SK-N-SH (cell line): ENCODE results near the gene CRIP2. TPM values are rescaled to one million over a fixed set of nuclear protein-coding genes. Genes with fewer than 3 reads are reported as not detected.
A peak's percentile ranks its signal among the peaks of the same experiment; 100 is the strongest.

ENCODE experiments used
- CTCF ChIA-PET: fragments of 300-600, 350-600 bp; formaldehyde crosslinking; extraction: SDS; loops from one replicate; lab custom pipeline; 2021; lab: Yijun Ruan, JAX
- POLR2A ChIA-PET: fragments of 350-600 bp; sonication (Branson Sonifier 250); formaldehyde crosslinking; extraction: SDS; loops from one replicate; lab custom pipeline; 2020; ENCODE audit warnings: antibody characterized with exemption, inconsistent platforms; lab: Yijun Ruan, JAX
- DNase-seq: peaks from one replicate; pipeline ENCODE4 v3.0.0; 2012
- H2AFZ ChIP-seq: fragments of 200-600 bp; sonication (generic); 2 replicates; pipeline ENCODE4 v1.8.1; 2016; ENCODE audit warnings: antibody characterized with exemption, mild to moderate bottlenecking, low read depth
- H3F3A ChIP-seq: fragments of 200-600 bp; sonication (generic); replicated peaks from 2 replicates; pipeline ENCODE3; 2016; ENCODE audit warnings: antibody characterized with exemption, mild to moderate bottlenecking; ENCODE audit not compliant: insufficient read depth
- H3K27ac ChIP-seq, 2 experiments: fragments of 200-500 bp in 1 of 2; fragments of 200-600 bp in 1 of 2; sonication (Bioruptor generic) in 1 of 2; sonication (generic), shearing (Covaris generic) in 1 of 2; 2 replicates each; pipeline versions ENCODE4 v1.5.1 to v1.6.1; 2014 to 2016; ENCODE audit warnings: low read depth in 2 of 2, inconsistent platforms in 1 of 2, low read length in 1 of 2, mild to moderate bottlenecking in 1 of 2, mixed read lengths in 1 of 2
- H3K27me3 ChIP-seq: fragments of 200-600 bp; sonication (generic), shearing (Covaris generic); 2 replicates; pipeline ENCODE4 v1.6.1; 2016; ENCODE audit warnings: mixed run types; ENCODE audit not compliant: insufficient read depth
- H3K36me3 ChIP-seq, 2 experiments: fragments of 200-500 bp in 1 of 2; fragments of 200-600 bp in 1 of 2; sonication (Bioruptor generic) in 1 of 2; sonication (generic) in 1 of 2; replicated peaks in 1 of 2; 2 replicates each; pipeline versions ENCODE3 to v1.5.1; 2014 to 2016; ENCODE audit warnings: low read length in 1 of 2, mild to moderate bottlenecking in 1 of 2; ENCODE audit not compliant: insufficient read depth in 2 of 2, control insufficient read depth in 1 of 2
- H3K4me1 ChIP-seq, 2 experiments: fragments of 200-500 bp in 1 of 2; fragments of 200-600 bp in 1 of 2; sonication (Bioruptor generic) in 1 of 2; sonication (generic), shearing (Covaris generic) in 1 of 2; 2 replicates each; pipeline versions ENCODE4 v1.5.1 to v1.6.1; 2014 to 2016; ENCODE audit warnings: low read depth in 1 of 2, low read length in 1 of 2, mixed run types in 1 of 2; ENCODE audit not compliant: insufficient read depth in 2 of 2, control insufficient read depth in 1 of 2
- H3K4me2 ChIP-seq: fragments of 200-600 bp; sonication (generic), shearing (Covaris generic); 2 replicates; pipeline ENCODE4 v1.6.1; 2017; ENCODE audit warnings: mixed run types
- H3K4me3 ChIP-seq, 2 experiments: fragments of 200-500 bp in 1 of 2; fragments of 200-600 bp in 1 of 2; sonication (Bioruptor generic) in 1 of 2; sonication (generic), shearing (Covaris generic) in 1 of 2; 2 replicates each; pipeline versions ENCODE4 v1.5.1 to v1.8.1; 2014 to 2016; ENCODE audit warnings: low read depth in 2 of 2, inconsistent platforms in 1 of 2, low read length in 1 of 2, mild to moderate bottlenecking in 1 of 2, mixed read lengths in 1 of 2, moderate library complexity in 1 of 2
- H3K79me2 ChIP-seq: fragments of 200-600 bp; sonication (generic); 2 replicates; pipeline ENCODE4 v1.8.1; 2017; ENCODE audit warnings: mild to moderate bottlenecking; ENCODE audit not compliant: insufficient read depth
- H3K9ac ChIP-seq: fragments of 200-600 bp; sonication (generic); 2 replicates; pipeline ENCODE4 v1.6.1; 2017; ENCODE audit warnings: mixed run types
- H3K9me2 ChIP-seq: fragments of 200-600 bp; sonication (generic); 2 replicates; pipeline ENCODE4 v1.6.1; 2017; ENCODE audit warnings: mixed run types
- H3K9me3 ChIP-seq: fragments of 200-600 bp; sonication (generic); 2 replicates; pipeline ENCODE4 v1.6.1; 2017; ENCODE audit warnings: mixed run types, mild to moderate bottlenecking, moderate library complexity
- H4K20me1 ChIP-seq: fragments of 200-600 bp; sonication (generic); 2 replicates; pipeline ENCODE4 v1.6.1; 2017; ENCODE audit warnings: mild to moderate bottlenecking, mixed run types; ENCODE audit not compliant: insufficient read depth
- CHD2 ChIP-seq: fragments of 150-350 bp; IDR thresholded peaks from 2 replicates; pipeline ENCODE4 v1.6.1; 2018; ENCODE audit warnings: low read length; ENCODE audit not compliant: partially characterized antibody
- ELF1 ChIP-seq: IDR thresholded peaks from 2 replicates; pipeline ENCODE4 v1.4.0; 2012
- EZH2phosphoT487 ChIP-seq: fragments of 200-600 bp; sonication (generic); IDR thresholded peaks from 2 replicates; pipeline ENCODE4 v1.6.1; 2017; ENCODE audit warnings: low read depth, mixed run types, mild to moderate bottlenecking, antibody characterized with exemption, moderate library complexity, borderline replicate concordance
- FOSL2 ChIP-seq: IDR thresholded peaks from 2 replicates; pipeline ENCODE4 v1.4.0; 2012; ENCODE audit warnings: low read depth, mild to moderate bottlenecking, moderate library complexity, borderline replicate concordance
- FOXJ3 ChIP-seq: sonication (generic); formaldehyde crosslinking; IDR thresholded peaks from 2 replicates; pipeline ENCODE4 v1.5.1; 2020; ENCODE audit warnings: mild to moderate bottlenecking, missing genetic modification reagents
- GABPA ChIP-seq: IDR thresholded peaks from 2 replicates; pipeline ENCODE4 v1.4.0; 2012; ENCODE audit warnings: low read depth, mild to moderate bottlenecking
- MEF2A ChIP-seq: IDR thresholded peaks from 2 replicates; pipeline ENCODE4 v1.4.0; 2012; ENCODE audit warnings: low read depth, borderline replicate concordance
- MXI1 ChIP-seq: IDR thresholded peaks from 2 replicates; pipeline ENCODE4 v1.6.1; 2012; ENCODE audit warnings: mild to moderate bottlenecking, low read depth, low read length, improper control_type of control experiment
- NRF1 ChIP-seq: IDR thresholded peaks from 2 replicates; pipeline ENCODE4 v1.6.1; 2012; ENCODE audit warnings: low read depth, mild to moderate bottlenecking, low read length
- POLR2AphosphoS5 ChIP-seq: IDR thresholded peaks from 2 replicates; pipeline ENCODE4 v1.6.1; 2012; ENCODE audit warnings: low read depth, low read length
- RCOR1 ChIP-seq: fragments of 150-350 bp; IDR thresholded peaks from 2 replicates; pipeline ENCODE4 v1.6.1; 2017; ENCODE audit warnings: antibody characterized with exemption, low read length
- REST ChIP-seq: IDR thresholded peaks from 2 replicates; pipeline ENCODE4 v1.6.1; 2012; ENCODE audit warnings: mild to moderate bottlenecking, low read depth, low read length, moderate library complexity
- RFX5 ChIP-seq: IDR thresholded peaks from 2 replicates; pipeline ENCODE4 v1.6.1; 2012; ENCODE audit warnings: mild to moderate bottlenecking, improper control_type of control experiment, low read length
- RXRA ChIP-seq: IDR thresholded peaks from 2 replicates; pipeline ENCODE4 v1.4.0; 2012; ENCODE audit warnings: low read depth, mild to moderate bottlenecking, borderline replicate concordance
- SIN3A ChIP-seq: IDR thresholded peaks from 2 replicates; pipeline ENCODE4 v1.6.1; 2012; ENCODE audit warnings: low read depth, mild to moderate bottlenecking, low read length, moderate library complexity, borderline replicate concordance
- SMC3 ChIP-seq: IDR thresholded peaks from 2 replicates; pipeline ENCODE4 v1.6.1; 2012; ENCODE audit warnings: low read depth, low read length, improper control_type of control experiment
- TAF1 ChIP-seq: IDR thresholded peaks from 2 replicates; pipeline ENCODE4 v1.6.1; 2012; ENCODE audit warnings: low read depth, mild to moderate bottlenecking, low read length, moderate library complexity, borderline replicate concordance
- TCF12 ChIP-seq: IDR thresholded peaks from 2 replicates; pipeline ENCODE4 v1.4.0; 2012
- USF2 ChIP-seq: fragments of 150-350 bp; IDR thresholded peaks from 2 replicates; pipeline ENCODE4 v1.6.1; 2017; ENCODE audit warnings: antibody characterized with exemption, low read length, low read depth, borderline replicate concordance
- YY1 ChIP-seq: IDR thresholded peaks from 2 replicates; pipeline ENCODE4 v1.4.0; 2012; ENCODE audit warnings: low read depth, mild to moderate bottlenecking
- WGBS: methylation state at CpG from one replicate; pipeline ENCODE4 v1.1.6; 2017; ENCODE audit warnings: low lambda C conversion rate; 5-methylcytosine and 5-hydroxymethylcytosine counted together
- polyA plus RNA-seq, 3 experiments: library from polyadenylated mRNA; depleted of rRNA; stranded (reverse); fragments of >200 nt; gene quantifications; 2 replicates each; pipeline ENCODE4 v1.2.3, GENCODE V29; 2012
- TF ChIP-seq, protein P1 (sequence below): fragments of 200-600 bp; sonication (generic); IDR thresholded peaks from 2 replicates; pipeline ENCODE4 v1.6.1; 2017; ENCODE audit warnings: antibody characterized with exemption, mild to moderate bottlenecking, moderate library complexity
- TF ChIP-seq, protein P2 (sequence below): fragments of 150-350 bp; IDR thresholded peaks from 2 replicates; pipeline ENCODE4 v1.6.1; 2016; ENCODE audit warnings: mild to moderate bottlenecking, low read depth, low read length
- TF ChIP-seq, protein P3 (sequence below): IDR thresholded peaks from 2 replicates; pipeline ENCODE4 v1.4.0; 2012; ENCODE audit warnings: low read depth, borderline replicate concordance

Gene CRIP2
- polyA plus RNA-seq, 1 of the 3 experiments (the other 2 are of a cell fraction), result 335 TPM

GRCh38 chr14:105527826-105528585 is 53.4 kb downstream of the CRIP2 start:
- ChIA-PET CTCF (interaction anchor here (0.6 to 5.8 kb wide), 34 partner anchors 10 to 483 kb away, joined by 3 to 61 read pairs (median 4); partner anchors contain the start of genes CRIP1 and TEDC1), POLR2A (interaction anchor here (1.0 kb wide), 1 partner anchor 47 kb away, joined by 4 read pairs; no protein-coding TSS in a partner anchor)
- peaks cover 0 to 2% of the 10 kb centered on the region in 2 experiments for H3K36me3 ChIP-seq
- WGBS, result 75% methylated on average over 8 of the region's 67 CpGs
- peak overlapping the region; percentile 61 for H3K9ac ChIP-seq
- peaks cover 4 to 17% of the 10 kb centered on the region in 2 experiments; a peak in 2 of 4 replicates for H3K4me1 ChIP-seq
- H4K20me1 ChIP-seq, result no peaks in the 10 kb centered on the region
- peaks cover 19% of the 10 kb centered on the region for H3F3A ChIP-seq
- H3K27ac ChIP-seq, result peak overlapping the region; percentile 27 to 53; a peak in 2 of 4 replicates
- H3K79me2 ChIP-seq, result no peaks in the 10 kb centered on the region
- peak; percentile 97 for DNase-seq
- H3K27me3 ChIP-seq, result no peaks in the 10 kb centered on the region
- no peaks in the 10 kb centered on the region for H3K9me3 ChIP-seq
- peak overlapping the region; percentile 64 to 69 for H3K4me3 ChIP-seq
- H3K4me2 ChIP-seq, result peak overlapping the region; percentile 98
- no peaks in the 10 kb centered on the region for H3K9me2 ChIP-seq
- peak overlapping the region; percentile 70 for H2AFZ ChIP-seq
- TF ChIP-seq RFX5 (no peak), ELF1 (no peak), NRF1 (peak; percentile 51; the same call in 1 of the 2 replicates), YY1 (no peak), FOXJ3 (no peak), TAF1 (peak; percentile 45; the same call in 1 of the 2 replicates), SMC3 (peak; percentile 57), TCF12 (no peak), POLR2AphosphoS5 (0 out of 2 replicates have a peak, but pooled peaks have one; percentile 41), GABPA (peak; percentile 65), RCOR1 (no peak), EZH2phosphoT487 (no peak), FOSL2 (no peak), REST (no peak), MXI1 (no peak), USF2 (no peak), SIN3A (no peak), MEF2A (no peak), RXRA (no peak), CHD2 (peak; percentile 12)
- TF ChIP-seq, protein P1, sequence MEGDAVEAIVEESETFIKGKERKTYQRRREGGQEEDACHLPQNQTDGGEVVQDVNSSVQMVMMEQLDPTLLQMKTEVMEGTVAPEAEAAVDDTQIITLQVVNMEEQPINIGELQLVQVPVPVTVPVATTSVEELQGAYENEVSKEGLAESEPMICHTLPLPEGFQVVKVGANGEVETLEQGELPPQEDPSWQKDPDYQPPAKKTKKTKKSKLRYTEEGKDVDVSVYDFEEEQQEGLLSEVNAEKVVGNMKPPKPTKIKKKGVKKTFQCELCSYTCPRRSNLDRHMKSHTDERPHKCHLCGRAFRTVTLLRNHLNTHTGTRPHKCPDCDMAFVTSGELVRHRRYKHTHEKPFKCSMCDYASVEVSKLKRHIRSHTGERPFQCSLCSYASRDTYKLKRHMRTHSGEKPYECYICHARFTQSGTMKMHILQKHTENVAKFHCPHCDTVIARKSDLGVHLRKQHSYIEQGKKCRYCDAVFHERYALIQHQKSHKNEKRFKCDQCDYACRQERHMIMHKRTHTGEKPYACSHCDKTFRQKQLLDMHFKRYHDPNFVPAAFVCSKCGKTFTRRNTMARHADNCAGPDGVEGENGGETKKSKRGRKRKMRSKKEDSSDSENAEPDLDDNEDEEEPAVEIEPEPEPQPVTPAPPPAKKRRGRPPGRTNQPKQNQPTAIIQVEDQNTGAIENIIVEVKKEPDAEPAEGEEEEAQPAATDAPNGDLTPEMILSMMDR, result peak; percentile 68
- TF ChIP-seq, protein P2, sequence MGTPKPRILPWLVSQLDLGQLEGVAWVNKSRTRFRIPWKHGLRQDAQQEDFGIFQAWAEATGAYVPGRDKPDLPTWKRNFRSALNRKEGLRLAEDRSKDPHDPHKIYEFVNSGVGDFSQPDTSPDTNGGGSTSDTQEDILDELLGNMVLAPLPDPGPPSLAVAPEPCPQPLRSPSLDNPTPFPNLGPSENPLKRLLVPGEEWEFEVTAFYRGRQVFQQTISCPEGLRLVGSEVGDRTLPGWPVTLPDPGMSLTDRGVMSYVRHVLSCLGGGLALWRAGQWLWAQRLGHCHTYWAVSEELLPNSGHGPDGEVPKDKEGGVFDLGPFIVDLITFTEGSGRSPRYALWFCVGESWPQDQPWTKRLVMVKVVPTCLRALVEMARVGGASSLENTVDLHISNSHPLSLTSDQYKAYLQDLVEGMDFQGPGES, result no peak
- TF ChIP-seq, protein P3, sequence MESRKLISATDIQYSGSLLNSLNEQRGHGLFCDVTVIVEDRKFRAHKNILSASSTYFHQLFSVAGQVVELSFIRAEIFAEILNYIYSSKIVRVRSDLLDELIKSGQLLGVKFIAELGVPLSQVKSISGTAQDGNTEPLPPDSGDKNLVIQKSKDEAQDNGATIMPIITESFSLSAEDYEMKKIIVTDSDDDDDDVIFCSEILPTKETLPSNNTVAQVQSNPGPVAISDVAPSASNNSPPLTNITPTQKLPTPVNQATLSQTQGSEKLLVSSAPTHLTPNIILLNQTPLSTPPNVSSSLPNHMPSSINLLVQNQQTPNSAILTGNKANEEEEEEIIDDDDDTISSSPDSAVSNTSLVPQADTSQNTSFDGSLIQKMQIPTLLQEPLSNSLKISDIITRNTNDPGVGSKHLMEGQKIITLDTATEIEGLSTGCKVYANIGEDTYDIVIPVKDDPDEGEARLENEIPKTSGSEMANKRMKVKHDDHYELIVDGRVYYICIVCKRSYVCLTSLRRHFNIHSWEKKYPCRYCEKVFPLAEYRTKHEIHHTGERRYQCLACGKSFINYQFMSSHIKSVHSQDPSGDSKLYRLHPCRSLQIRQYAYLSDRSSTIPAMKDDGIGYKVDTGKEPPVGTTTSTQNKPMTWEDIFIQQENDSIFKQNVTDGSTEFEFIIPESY, result no peak
